Hepatic stellate cell (primary cell): ENCODE data around the gene IL37.

Experiments
- DNase-seq: peaks from one replicate; pipeline ENCODE4 v3.0.0; 2011; ENCODE audit warnings: low spot score

IL37 gene

GRCh38 chr2:112910865-112911264, at the start of gene IL37:
IL37 (plus strand) TSS chr2:112911165; CDS start chr2:112913013, 1,848 bp downstream.
- DNase-seq: no peak

GRCh38 chr2:112864072-112864471, 46.9 kb upstream of the IL37 start:
- DNase-seq: no peak

GRCh38 chr2:112866128-112866835, 44.7 kb upstream of the IL37 start:
- DNase-seq: no peak

- DNase-seq: no peak
Measured at GRCh38 chr2:112867701-112868631, 43.0 kb upstream of the IL37 start.

- DNase-seq: no peak
Measured at GRCh38 chr2:112869258-112869842, 41.6 kb upstream of the IL37 start.

- DNase-seq: no peak
Measured at GRCh38 chr2:112870841-112871835, 39.8 kb upstream of the IL37 start.

GRCh38 chr2:112876257-112876970, 34.6 kb upstream of the IL37 start:
- no peak for DNase-seq

GRCh38 chr2:112876971-112877361, 34.0 kb upstream of the IL37 start:
- no peak for DNase-seq

- peak; percentile 35 for DNase-seq
Measured at GRCh38 chr2:112877423-112877822, 33.5 kb upstream of the IL37 start.

- DNase-seq: no peak
Measured at GRCh38 chr2:112879491-112880041, 31.4 kb upstream of the IL37 start.

- peak; percentile 57 for DNase-seq
Measured at GRCh38 chr2:112880091-112880531, 30.9 kb upstream of the IL37 start.

- no peak for DNase-seq
Measured at GRCh38 chr2:112880696-112881095, 30.3 kb upstream of the IL37 start.

GRCh38 chr2:112881217-112881985, 29.6 kb upstream of the IL37 start:
- peak; percentile 56 for DNase-seq

- no peak for DNase-seq
Measured at GRCh38 chr2:112883669-112884068, 27.3 kb upstream of the IL37 start.

- DNase-seq: peak; percentile 29
Measured at GRCh38 chr2:112884869-112885505, 26.0 kb upstream of the IL37 start.

- no peak for DNase-seq
Measured at GRCh38 chr2:112885506-112885902, 25.5 kb upstream of the IL37 start.

- no peak for DNase-seq
Measured at GRCh38 chr2:112886291-112886690, 24.7 kb upstream of the IL37 start.

- no peak for DNase-seq
Measured at GRCh38 chr2:112887964-112888749, 22.8 kb upstream of the IL37 start.
